ENCODE measurements around the gene LHX3.

Gene LHX3

GRCh38 chr9:136191099-136191959, 13.6 kb downstream of the LHX3 start:
- Mint-ChIP-seq H3K27ac (no peak overlapping the region), H3K4me3 (no peak overlapping the region), H3K36me3 (ENCODE audit: low read depth) (no peaks in the 10 kb centered on the region), H3K9me3 (no peaks in the 10 kb centered on the region), H3K27me3 (ENCODE audit: low read depth) (peaks cover 45% of the 10 kb centered on the region), H3K4me1 (ENCODE audit: low read depth) (no peaks in the 10 kb centered on the region)

GRCh38 chr9:136190656-136191055, 14.3 kb downstream of the LHX3 start:
- Mint-ChIP-seq H3K4me1 (ENCODE audit: low read depth) (no peaks in the 10 kb centered on the region), H3K27me3 (ENCODE audit: low read depth) (peaks cover 38% of the 10 kb centered on the region), H3K4me3 (no peak overlapping the region), H3K9me3 (no peaks in the 10 kb centered on the region), H3K27ac (no peak overlapping the region), H3K36me3 (ENCODE audit: low read depth) (no peaks in the 10 kb centered on the region)

GRCh38 chr9:136190237-136190601, 14.7 kb downstream of the LHX3 start:
- Mint-ChIP-seq H3K27ac (no peak overlapping the region), H3K4me1 (ENCODE audit: low read depth) (no peaks in the 10 kb centered on the region), H3K9me3 (no peaks in the 10 kb centered on the region), H3K4me3 (no peak overlapping the region), H3K27me3 (ENCODE audit: low read depth) (peaks cover 36% of the 10 kb centered on the region), H3K36me3 (ENCODE audit: low read depth) (no peaks in the 10 kb centered on the region)

GRCh38 chr9:136189394-136190236, 15.3 kb downstream of the LHX3 start:
- H3K9me3 Mint-ChIP-seq = no peaks in the 10 kb centered on the region
- H3K4me1 Mint-ChIP-seq (ENCODE audit: low read depth) = no peaks in the 10 kb centered on the region
- no peak overlapping the region for H3K27ac Mint-ChIP-seq
- H3K36me3 Mint-ChIP-seq (ENCODE audit: low read depth) = no peaks in the 10 kb centered on the region
- H3K4me3 Mint-ChIP-seq = no peak overlapping the region
- peaks cover 30% of the 10 kb centered on the region for H3K27me3 Mint-ChIP-seq (ENCODE audit: low read depth)

GRCh38 chr9:136187683-136188586, 17.0 kb downstream of the LHX3 start:
- Mint-ChIP-seq H3K27ac (no peak overlapping the region), H3K9me3 (no peaks in the 10 kb centered on the region), H3K27me3 (ENCODE audit: low read depth) (peaks cover 27% of the 10 kb centered on the region), H3K4me1 (ENCODE audit: low read depth) (no peaks in the 10 kb centered on the region), H3K36me3 (ENCODE audit: low read depth) (no peaks in the 10 kb centered on the region), H3K4me3 (no peak overlapping the region)

- Mint-ChIP-seq H3K36me3 (ENCODE audit: low read depth) (no peaks in the 10 kb centered on the region), H3K27me3 (ENCODE audit: low read depth) (peaks cover 23% of the 10 kb centered on the region), H3K4me1 (ENCODE audit: low read depth) (no peaks in the 10 kb centered on the region), H3K4me3 (no peak overlapping the region), H3K27ac (no peak overlapping the region), H3K9me3 (no peaks in the 10 kb centered on the region)
These were observed 17.7 kb downstream of the LHX3 start for GRCh38 chr9:136187197-136187596.

- no peak overlapping the region for H3K4me3 Mint-ChIP-seq
- H3K4me1 Mint-ChIP-seq (ENCODE audit: low read depth) = no peaks in the 10 kb centered on the region
- H3K9me3 Mint-ChIP-seq = no peaks in the 10 kb centered on the region
- no peaks in the 10 kb centered on the region for H3K36me3 Mint-ChIP-seq (ENCODE audit: low read depth)
- peaks cover 17% of the 10 kb centered on the region for H3K27me3 Mint-ChIP-seq (ENCODE audit: low read depth)
- no peak overlapping the region for H3K27ac Mint-ChIP-seq
These were observed 18.5 kb downstream of the LHX3 start for GRCh38 chr9:136186386-136186785.

- no peak overlapping the region for H3K4me3 Mint-ChIP-seq
- H3K9me3 Mint-ChIP-seq = no peaks in the 10 kb centered on the region
- peaks cover 10% of the 10 kb centered on the region for H3K27me3 Mint-ChIP-seq (ENCODE audit: low read depth)
- no peaks in the 10 kb centered on the region for H3K36me3 Mint-ChIP-seq (ENCODE audit: low read depth)
- H3K4me1 Mint-ChIP-seq (ENCODE audit: low read depth) = no peaks in the 10 kb centered on the region
- H3K27ac Mint-ChIP-seq = no peak overlapping the region
These were observed 19.1 kb downstream of the LHX3 start for GRCh38 chr9:136185596-136186366.

- no peak overlapping the region for H3K4me3 Mint-ChIP-seq
- peaks cover 4% of the 10 kb centered on the region for H3K27me3 Mint-ChIP-seq (ENCODE audit: low read depth)
- H3K9me3 Mint-ChIP-seq = no peaks in the 10 kb centered on the region
- no peaks in the 10 kb centered on the region for H3K36me3 Mint-ChIP-seq (ENCODE audit: low read depth)
- no peak overlapping the region for H3K27ac Mint-ChIP-seq
- no peaks in the 10 kb centered on the region for H3K4me1 Mint-ChIP-seq (ENCODE audit: low read depth)
These were observed 19.9 kb downstream of the LHX3 start for GRCh38 chr9:136185066-136185465.

GRCh38 chr9:136182850-136183422, 22.0 kb downstream of the LHX3 start:
- Mint-ChIP-seq H3K27me3 (ENCODE audit: low read depth) (no peaks in the 10 kb centered on the region), H3K9me3 (no peaks in the 10 kb centered on the region), H3K4me1 (ENCODE audit: low read depth) (no peaks in the 10 kb centered on the region)

GRCh38 chr9:136182420-136182787, 22.5 kb downstream of the LHX3 start:
- Mint-ChIP-seq H3K9me3 (no peaks in the 10 kb centered on the region), H3K27ac (no peak overlapping the region), H3K4me3 (no peak overlapping the region), H3K4me1 (ENCODE audit: low read depth) (no peaks in the 10 kb centered on the region), H3K27me3 (ENCODE audit: low read depth) (no peaks in the 10 kb centered on the region), H3K36me3 (ENCODE audit: low read depth) (no peaks in the 10 kb centered on the region)

More at GRCh38 chr9:136182850-136183422, 22.0 kb downstream of the LHX3 start:
- no peak overlapping the region for H3K4me3 Mint-ChIP-seq
- H3K36me3 Mint-ChIP-seq (ENCODE audit: low read depth) = no peaks in the 10 kb centered on the region
- no peak overlapping the region for H3K27ac Mint-ChIP-seq

GRCh38 chr9:136181784-136182419, 23.0 kb downstream of the LHX3 start:
- Mint-ChIP-seq H3K4me1 (ENCODE audit: low read depth) (no peaks in the 10 kb centered on the region), H3K4me3 (no peak overlapping the region), H3K36me3 (ENCODE audit: low read depth) (no peaks in the 10 kb centered on the region), H3K27ac (no peak overlapping the region), H3K27me3 (ENCODE audit: low read depth) (no peaks in the 10 kb centered on the region), H3K9me3 (no peaks in the 10 kb centered on the region)

GRCh38 chr9:136180586-136180985, 24.3 kb downstream of the LHX3 start:
- Mint-ChIP-seq H3K4me1 (ENCODE audit: low read depth) (no peaks in the 10 kb centered on the region), H3K4me3 (no peak overlapping the region), H3K27me3 (ENCODE audit: low read depth) (no peaks in the 10 kb centered on the region), H3K27ac (no peak overlapping the region), H3K36me3 (ENCODE audit: low read depth) (no peaks in the 10 kb centered on the region), H3K9me3 (no peaks in the 10 kb centered on the region)
